Vagina (tissue), 2 donors: ENCODE results near the gene PLXNA1. TPM values are rescaled to one million over a fixed set of nuclear protein-coding genes. Genes with fewer than 3 reads are reported as not detected.

Experiments used
- DNase-seq, 2 donors: peaks; one replicate each; pipeline ENCODE4 v3.0.0-alpha.2; 2017; ENCODE audit errors: extremely low spot score in 2 of 2
- H3K27ac ChIP-seq: fragments of 200-600 bp; sonication (generic); one replicate; pipeline ENCODE4 v1.5.1; 2019
- H3K27me3 ChIP-seq: fragments of 200-600 bp; sonication (generic); one replicate; pipeline ENCODE4 v1.5.1; 2019
- H3K36me3 ChIP-seq, 2 donors: fragments of 200-600 bp; sonication (generic); one replicate each; pipeline ENCODE4 v1.5.1; 2017 to 2019
- H3K4me1 ChIP-seq: fragments of 200-600 bp; sonication (generic); one replicate; pipeline ENCODE4 v1.5.1; 2019
- H3K4me3 ChIP-seq, 2 donors: fragments of 200-600 bp; sonication (generic); 1 replicate in 1 of 2; 2 replicates in 1 of 2; pipeline ENCODE4 v1.5.1; 2016 to 2019
- H3K9me3 ChIP-seq: fragments of 200-600 bp; sonication (generic); one replicate; pipeline ENCODE4 v1.5.1; 2019
- POLR2A ChIP-seq, 2 donors: fragments of 450-650 bp; IDR thresholded peaks; one replicate each; pipeline ENCODE4 v1.6.1; 2017; ENCODE audit warnings: antibody characterized with exemption in 2 of 2, mild to moderate bottlenecking in 2 of 2, moderate library complexity in 2 of 2
- POLR2AphosphoS5 ChIP-seq, 2 donors: sonication (generic); formaldehyde crosslinking; IDR thresholded peaks; one replicate each; pipeline ENCODE4 v1.9.0; 2017; ENCODE audit warnings: antibody characterized with exemption in 2 of 2, mild to moderate bottlenecking in 2 of 2, low read depth in 1 of 2; ENCODE audit not compliant: insufficient read depth in 1 of 2
- intact Hi-C: fragments of 100-400 bp; cut with DNase I; formaldehyde crosslinking; loops from one replicate; pipeline ENCODE4 v1.15.1; 2023
- total RNA-seq: library from RNA; depleted of rRNA; stranded (reverse); fragments of >200 nt; gene quantifications from one replicate; pipeline ENCODE4 v1.2.3, GENCODE V29; 2016
- TF ChIP-seq, protein P1 (sequence below), 3 experiments: fragments of 450-650 bp in 2 of 3; fragments of 200-600 bp in 1 of 3; sonication (generic) in 1 of 3; IDR thresholded peaks; one replicate each; pipeline ENCODE4 v1.5.1; 2017 to 2019; ENCODE audit warnings: antibody characterized with exemption in 3 of 3, mild to moderate bottlenecking in 2 of 3, moderate library complexity in 2 of 3

PLXNA1 gene
- total RNA-seq, 1 donor from 2014 or later = 31.4 TPM

DNA sequence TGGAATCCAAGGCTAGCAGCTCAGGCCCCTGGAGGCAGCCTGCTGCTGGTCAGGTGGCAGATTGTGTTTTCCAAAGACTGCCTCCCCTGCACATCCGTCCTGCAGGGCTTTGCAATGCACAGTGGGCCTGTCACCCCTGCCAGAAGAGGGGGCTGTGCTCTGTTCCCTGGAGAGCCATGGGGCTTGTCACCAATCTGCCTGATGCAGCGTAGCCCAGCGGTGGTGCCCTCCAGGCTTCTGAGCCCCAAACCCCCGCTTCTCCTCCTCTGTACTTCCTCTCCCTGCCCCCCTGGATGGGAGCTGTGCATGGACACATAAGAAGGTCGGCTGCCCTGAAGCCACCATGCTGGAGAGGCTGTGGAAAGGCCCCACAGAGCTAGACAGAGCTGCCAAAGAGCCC is 10.0 kb upstream of the PLXNA1 start:
- Histone ChIP-seq H3K9me3 (peaks cover 4% of the 10 kb centered on the region), H3K36me3 (no peaks in the 10 kb centered on the region), H3K27ac (no peak overlapping the region), H3K4me3 (no peak overlapping the region), H3K4me1 (no peaks in the 10 kb centered on the region), H3K27me3 (no peaks in the 10 kb centered on the region)
- no peak for TF ChIP-seq POLR2AphosphoS5 (IDR thresholded peaks at IDR 0.05; ENCODE audit: insufficient read depth in 1 of 2, low read depth in 1 of 2)
- TF ChIP-seq, protein P1, sequence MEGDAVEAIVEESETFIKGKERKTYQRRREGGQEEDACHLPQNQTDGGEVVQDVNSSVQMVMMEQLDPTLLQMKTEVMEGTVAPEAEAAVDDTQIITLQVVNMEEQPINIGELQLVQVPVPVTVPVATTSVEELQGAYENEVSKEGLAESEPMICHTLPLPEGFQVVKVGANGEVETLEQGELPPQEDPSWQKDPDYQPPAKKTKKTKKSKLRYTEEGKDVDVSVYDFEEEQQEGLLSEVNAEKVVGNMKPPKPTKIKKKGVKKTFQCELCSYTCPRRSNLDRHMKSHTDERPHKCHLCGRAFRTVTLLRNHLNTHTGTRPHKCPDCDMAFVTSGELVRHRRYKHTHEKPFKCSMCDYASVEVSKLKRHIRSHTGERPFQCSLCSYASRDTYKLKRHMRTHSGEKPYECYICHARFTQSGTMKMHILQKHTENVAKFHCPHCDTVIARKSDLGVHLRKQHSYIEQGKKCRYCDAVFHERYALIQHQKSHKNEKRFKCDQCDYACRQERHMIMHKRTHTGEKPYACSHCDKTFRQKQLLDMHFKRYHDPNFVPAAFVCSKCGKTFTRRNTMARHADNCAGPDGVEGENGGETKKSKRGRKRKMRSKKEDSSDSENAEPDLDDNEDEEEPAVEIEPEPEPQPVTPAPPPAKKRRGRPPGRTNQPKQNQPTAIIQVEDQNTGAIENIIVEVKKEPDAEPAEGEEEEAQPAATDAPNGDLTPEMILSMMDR (IDR thresholded peaks at IDR 0.05) = no peak
- TF ChIP-seq POLR2A (IDR thresholded peaks at IDR 0.05) = no peak
- intact Hi-C loops = no loop called here
- DNase-seq = no peak

DNA sequence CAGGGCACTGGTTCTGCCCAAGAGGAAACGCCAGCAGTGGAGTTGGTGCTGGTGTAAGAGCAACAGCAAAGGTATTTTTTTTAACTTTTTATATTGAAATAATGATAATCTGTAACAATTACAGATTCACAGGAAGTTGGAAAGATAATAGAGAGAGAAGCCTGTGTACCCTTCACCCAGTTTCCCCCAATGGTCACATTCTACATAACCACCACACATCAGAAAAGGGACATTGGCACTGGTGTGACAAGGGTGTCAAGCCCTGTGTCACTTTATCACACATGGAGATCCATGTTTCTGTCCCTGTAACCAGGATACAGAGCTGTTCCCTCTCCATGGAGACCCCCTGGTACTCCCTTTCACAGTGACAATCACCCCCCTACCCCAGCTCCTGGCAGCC is 9.1 kb upstream of the PLXNA1 start:
- no peaks in the 10 kb centered on the region for H3K4me1 ChIP-seq
- no peak overlapping the region for H3K4me3 ChIP-seq
- TF ChIP-seq POLR2AphosphoS5 (IDR thresholded peaks at IDR 0.05; ENCODE audit: insufficient read depth in 1 of 2, low read depth in 1 of 2) = no peak
- TF ChIP-seq POLR2A (IDR thresholded peaks at IDR 0.05) = no peak
- TF ChIP-seq, protein P1 (IDR thresholded peaks at IDR 0.05) = no peak
- peaks cover 4% of the 10 kb centered on the region for H3K9me3 ChIP-seq
- intact Hi-C loops = no loop called here
- no peak overlapping the region for H3K27ac ChIP-seq
- DNase-seq = no peak
- no peaks in the 10 kb centered on the region for H3K36me3 ChIP-seq
- H3K27me3 ChIP-seq = no peaks in the 10 kb centered on the region

DNA sequence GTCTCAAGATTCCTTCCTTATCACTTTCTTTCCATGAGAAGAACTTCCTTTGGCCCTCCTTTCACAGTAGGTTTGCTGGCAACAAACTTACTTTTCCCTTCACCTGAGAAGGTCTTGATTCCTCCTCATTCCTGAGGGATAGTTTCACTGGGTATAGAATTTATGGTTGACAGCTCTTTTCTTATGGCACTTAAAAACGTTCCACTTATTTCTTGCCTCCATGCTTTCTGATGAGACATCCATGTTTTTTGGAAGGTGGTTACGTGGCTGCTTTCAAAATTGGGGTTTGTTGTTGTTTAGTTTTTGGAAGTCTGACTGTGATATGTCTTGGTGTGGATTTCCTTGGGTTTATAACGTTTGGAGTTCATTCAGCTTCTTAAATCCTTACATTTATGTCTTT is 8.2 kb upstream of the PLXNA1 start:
- intact Hi-C loops = no loop called here
- no peak for DNase-seq
- no peaks in the 10 kb centered on the region for H3K4me1 ChIP-seq
- peaks cover 4% of the 10 kb centered on the region for H3K9me3 ChIP-seq
- no peaks in the 10 kb centered on the region for H3K36me3 ChIP-seq
- H3K4me3 ChIP-seq = no peak overlapping the region
- TF ChIP-seq, protein P1 (IDR thresholded peaks at IDR 0.05) = no peak
- no peak for TF ChIP-seq POLR2A (IDR thresholded peaks at IDR 0.05)
- no peak for TF ChIP-seq POLR2AphosphoS5 (IDR thresholded peaks at IDR 0.05; ENCODE audit: insufficient read depth in 1 of 2, low read depth in 1 of 2)
- H3K27ac ChIP-seq = no peak overlapping the region
- no peaks in the 10 kb centered on the region for H3K27me3 ChIP-seq

DNA sequence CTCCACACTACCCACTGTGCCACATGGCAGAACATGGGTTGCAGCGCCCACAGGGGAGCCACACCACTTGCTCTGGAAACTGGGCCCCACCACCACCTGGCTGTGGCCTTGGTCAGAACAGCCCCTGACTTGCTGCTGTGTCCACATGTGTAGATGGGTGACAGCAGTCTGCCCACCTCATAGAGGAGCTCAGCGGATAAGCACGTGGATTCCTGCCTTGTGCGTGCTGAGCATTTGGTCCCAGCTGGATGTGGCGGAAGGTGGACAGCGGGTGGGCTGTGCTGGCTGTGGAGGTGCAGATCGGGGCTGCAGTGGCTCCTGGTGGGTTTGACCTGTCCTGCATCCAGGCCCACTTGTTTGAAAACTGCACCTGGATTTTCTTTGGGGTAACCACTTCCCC is 6.0 kb upstream of the PLXNA1 start:
- H3K9me3 ChIP-seq = peaks cover 4% of the 10 kb centered on the region
- TF ChIP-seq, protein P1 (IDR thresholded peaks at IDR 0.05) = no peak
- no peak for TF ChIP-seq POLR2AphosphoS5 (IDR thresholded peaks at IDR 0.05; ENCODE audit: insufficient read depth in 1 of 2, low read depth in 1 of 2)
- TF ChIP-seq POLR2A (IDR thresholded peaks at IDR 0.05) = no peak

DNA sequence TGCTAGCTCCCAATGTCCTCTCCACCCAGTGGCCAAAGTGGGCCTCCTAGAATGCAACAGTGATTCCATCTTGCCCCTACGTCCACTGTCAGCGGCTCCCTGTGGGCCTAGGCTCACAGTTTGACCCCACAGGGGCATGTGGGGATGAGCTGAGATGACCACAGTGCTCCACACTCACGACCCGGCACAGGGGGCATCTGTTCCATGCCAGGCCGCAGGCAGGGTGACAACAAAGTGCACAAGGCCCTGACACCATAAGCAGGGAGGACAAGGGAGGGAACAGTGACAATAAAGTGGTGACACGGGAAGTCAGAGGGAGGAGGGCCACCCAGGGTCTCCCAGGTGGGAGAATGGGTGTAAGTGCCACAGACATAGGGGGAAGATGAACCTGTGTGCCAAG is 5.1 kb upstream of the PLXNA1 start:
- intact Hi-C loops = no loop called here
- TF ChIP-seq POLR2A (IDR thresholded peaks at IDR 0.05) (no peak), POLR2AphosphoS5 (IDR thresholded peaks at IDR 0.05; ENCODE audit: insufficient read depth in 1 of 2, low read depth in 1 of 2) (no peak)
- TF ChIP-seq, protein P1 (IDR thresholded peaks at IDR 0.05) = no peak
- no peak overlapping the region for H3K27ac ChIP-seq
- no peak overlapping the region for H3K4me3 ChIP-seq
- peaks cover 4% of the 10 kb centered on the region for H3K9me3 ChIP-seq
- DNase-seq = no peak
- no peaks in the 10 kb centered on the region for H3K27me3 ChIP-seq
- no peaks in the 10 kb centered on the region for H3K36me3 ChIP-seq
- peaks cover 13% of the 10 kb centered on the region for H3K4me1 ChIP-seq

More for the DNA sequence above, 6.0 kb upstream of the PLXNA1 start:
- no peak for DNase-seq
- no peaks in the 10 kb centered on the region for H3K36me3 ChIP-seq
- intact Hi-C loops = no loop called here
- H3K27me3 ChIP-seq = no peaks in the 10 kb centered on the region
- peaks cover 5% of the 10 kb centered on the region for H3K4me1 ChIP-seq
- H3K4me3 ChIP-seq = no peak overlapping the region
- no peak overlapping the region for H3K27ac ChIP-seq
